ENCODE data around the gene CDH18.

Gene CDH18

GRCh38 chr5:19709403-19709802, 278.6 kb downstream of the CDH18 start:
- no peak for TF ChIP-seq CTCF (IDR thresholded peaks at IDR 0.05; ENCODE audit: unreplicated experiment in 3 of 3)
- Mint-ChIP-seq H3K4me3 (no peak overlapping the region), H3K4me1 (no peaks in the 10 kb centered on the region), H3K27me3 (ENCODE audit: low read depth) (no peaks in the 10 kb centered on the region), H3K27ac (no peak overlapping the region), H3K36me3 (ENCODE audit: low read depth) (no peaks in the 10 kb centered on the region), H3K9me3 (peaks cover 3% of the 10 kb centered on the region)

DNA sequence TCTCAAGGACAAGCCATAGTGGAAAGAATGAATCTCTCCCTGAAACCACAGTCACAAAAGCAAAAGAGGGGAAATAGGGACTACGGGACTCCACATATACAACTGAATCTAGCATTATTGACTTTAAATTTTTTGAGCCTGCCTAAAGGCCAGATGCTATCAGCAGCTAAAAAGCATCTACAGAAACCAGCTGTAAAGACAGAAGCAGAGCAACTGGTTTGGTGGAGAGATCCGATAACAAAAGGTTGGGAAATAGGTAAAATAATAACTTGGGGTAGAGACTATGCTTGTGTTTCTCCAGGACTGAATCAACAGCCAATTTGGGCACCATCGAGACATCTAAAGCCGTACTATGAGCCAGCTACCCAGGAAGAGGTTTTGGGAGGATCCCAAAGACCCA, 281.2 kb downstream of the CDH18 start:
- TF ChIP-seq CTCF (IDR thresholded peaks at IDR 0.05; ENCODE audit: unreplicated experiment in 3 of 3), result no peak
- H3K4me3 Mint-ChIP-seq, result no peak overlapping the region
- H3K27me3 Mint-ChIP-seq (ENCODE audit: low read depth), result no peaks in the 10 kb centered on the region
- H3K27ac Mint-ChIP-seq, result no peak overlapping the region
- no peaks in the 10 kb centered on the region for H3K36me3 Mint-ChIP-seq (ENCODE audit: low read depth)
- no peaks in the 10 kb centered on the region for H3K4me1 Mint-ChIP-seq
- peaks cover 6% of the 10 kb centered on the region for H3K9me3 Mint-ChIP-seq

- Mint-ChIP-seq H3K4me3 (no peak overlapping the region), H3K27me3 (ENCODE audit: low read depth) (no peaks in the 10 kb centered on the region)
Observed at GRCh38 chr5:19701731-19702130, 286.3 kb downstream of the CDH18 start.

GRCh38 chr5:19694949-19695611, 292.9 kb downstream of the CDH18 start:
- H3K9me3 Mint-ChIP-seq, result no peaks in the 10 kb centered on the region
- no peaks in the 10 kb centered on the region for H3K36me3 Mint-ChIP-seq (ENCODE audit: low read depth)
- H3K4me3 Mint-ChIP-seq, result no peak overlapping the region
- no peak for TF ChIP-seq CTCF (IDR thresholded peaks at IDR 0.05; ENCODE audit: unreplicated experiment in 3 of 3)
- H3K27me3 Mint-ChIP-seq (ENCODE audit: low read depth), result no peaks in the 10 kb centered on the region
- no peaks in the 10 kb centered on the region for H3K4me1 Mint-ChIP-seq
- no peak overlapping the region for H3K27ac Mint-ChIP-seq

More at GRCh38 chr5:19701731-19702130, 286.3 kb downstream of the CDH18 start:
- no peak for TF ChIP-seq CTCF (IDR thresholded peaks at IDR 0.05; ENCODE audit: unreplicated experiment in 3 of 3)
- H3K4me1 Mint-ChIP-seq, result no peaks in the 10 kb centered on the region
- peaks cover 3% of the 10 kb centered on the region for H3K9me3 Mint-ChIP-seq
- no peak overlapping the region for H3K27ac Mint-ChIP-seq
- H3K36me3 Mint-ChIP-seq (ENCODE audit: low read depth), result no peaks in the 10 kb centered on the region

DNA sequence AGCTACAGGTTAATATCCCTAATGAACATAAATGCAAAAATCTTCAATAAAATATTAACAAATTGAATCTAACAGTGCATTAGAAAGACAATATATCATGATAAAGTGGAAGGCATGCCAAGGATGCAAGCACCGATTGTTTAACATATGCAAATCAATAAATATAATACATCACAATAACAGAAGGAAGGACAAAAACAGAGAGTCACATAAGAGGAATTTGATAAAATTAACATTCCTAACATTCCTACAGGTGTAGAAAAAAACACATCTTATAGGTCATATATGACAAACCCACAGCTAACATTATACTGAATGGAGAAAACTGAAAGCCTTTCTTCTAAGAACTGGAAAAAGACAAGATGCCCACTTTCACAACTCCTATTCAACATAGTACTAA, 297.0 kb downstream of the CDH18 start:
- Mint-ChIP-seq H3K9me3 (peaks cover 6% of the 10 kb centered on the region), H3K27me3 (ENCODE audit: low read depth) (no peaks in the 10 kb centered on the region), H3K36me3 (ENCODE audit: low read depth) (no peaks in the 10 kb centered on the region), H3K27ac (no peak overlapping the region), H3K4me3 (no peak overlapping the region), H3K4me1 (no peaks in the 10 kb centered on the region)
- no peak for TF ChIP-seq CTCF (IDR thresholded peaks at IDR 0.05; ENCODE audit: unreplicated experiment in 3 of 3)

GRCh38 chr5:19685473-19685872, 302.5 kb downstream of the CDH18 start:
- Mint-ChIP-seq H3K27me3 (ENCODE audit: low read depth) (no peaks in the 10 kb centered on the region), H3K4me3 (no peak overlapping the region), H3K36me3 (ENCODE audit: low read depth) (no peaks in the 10 kb centered on the region), H3K9me3 (peaks cover 6% of the 10 kb centered on the region), H3K4me1 (no peaks in the 10 kb centered on the region), H3K27ac (no peak overlapping the region)
- TF ChIP-seq CTCF (IDR thresholded peaks at IDR 0.05; ENCODE audit: unreplicated experiment in 3 of 3), result no peak

Measured in nephron (organoid).